NCI-H2227 (cell line): ENCODE measurements around the gene RUNDC1.

Experiments
- DNase-seq: peaks from one replicate; lab custom pipeline; 2025; ENCODE audit not compliant: unreplicated experiment; lab: John Stamatoyannopoulos, UW

The RUNDC1 gene

DNA sequence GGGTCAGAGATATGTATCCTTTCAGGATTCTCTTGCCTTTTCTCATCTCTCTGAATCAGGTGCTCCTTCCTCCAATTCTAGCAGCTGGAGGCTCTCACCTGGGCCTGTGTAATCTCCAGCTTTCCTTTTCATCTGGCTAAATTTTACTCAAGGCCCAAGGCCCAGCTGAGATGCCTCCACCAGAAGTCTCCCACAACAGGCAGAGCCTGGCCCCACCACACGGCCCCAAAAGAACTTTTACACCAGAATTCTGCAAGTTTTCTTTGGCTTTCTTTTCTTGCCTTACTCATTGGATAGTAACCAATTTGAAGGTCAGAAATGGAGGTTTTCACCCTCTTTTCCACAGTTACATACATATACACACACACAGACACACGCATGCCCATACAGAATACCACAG lies 59.3 kb downstream of the RUNDC1 start:
- DNase-seq = no peak

DNA sequence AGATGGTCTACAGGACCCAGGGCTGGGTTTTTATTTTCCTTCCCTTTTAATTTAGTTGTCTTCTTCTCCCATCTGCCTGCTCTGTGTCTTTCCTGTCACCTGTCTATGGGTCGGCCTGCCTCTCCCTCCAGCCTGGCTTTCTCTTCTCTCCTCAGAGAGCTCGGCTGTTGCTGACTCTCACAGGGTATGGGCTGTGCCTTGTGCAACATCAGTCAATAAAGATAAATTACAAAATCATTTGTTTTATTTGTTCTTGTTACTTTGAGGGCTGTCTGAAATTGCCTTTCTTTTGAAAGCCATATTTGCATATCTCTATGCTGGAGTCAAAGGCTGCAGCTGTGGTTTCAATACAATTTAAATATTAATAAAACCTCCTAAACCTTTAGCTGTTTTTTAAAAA lies 60.3 kb downstream of the RUNDC1 start:
- no peak for DNase-seq

DNA sequence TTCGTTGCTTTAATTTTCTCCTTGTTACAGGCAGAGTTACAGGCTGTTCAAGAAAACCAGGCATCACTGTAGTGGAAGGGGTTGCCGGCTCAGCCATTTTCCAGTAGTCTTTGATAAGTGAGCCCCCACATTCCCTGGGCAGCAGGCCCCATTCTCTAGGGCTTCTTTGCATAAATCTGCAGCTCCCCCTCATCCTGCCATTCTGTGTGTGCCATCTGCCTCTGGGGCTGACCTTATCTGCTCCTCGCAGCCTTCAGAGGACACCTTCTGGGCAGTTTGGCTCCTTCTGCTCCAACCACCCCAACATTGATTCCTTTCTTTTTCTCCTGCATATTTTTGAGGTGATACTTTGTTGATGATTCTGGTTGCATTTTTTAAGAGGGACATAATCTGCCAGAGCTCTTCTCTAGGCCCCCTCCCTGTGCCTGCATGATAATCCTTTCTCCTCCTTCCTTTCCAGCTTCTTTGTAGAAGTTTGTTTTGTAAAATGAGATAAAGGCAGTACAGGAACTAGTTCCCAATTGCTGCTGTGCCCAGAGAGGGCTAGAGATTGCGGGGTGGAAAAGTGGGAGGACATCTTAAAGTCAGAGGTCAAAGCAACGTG lies 61.8 kb downstream of the RUNDC1 start:
- DNase-seq = no peak
